ENCODE results near the gene XBP1. TPM values are rescaled to one million over a fixed set of nuclear protein-coding genes. Genes with fewer than 3 reads are reported as not detected.

The XBP1 gene
- total and polyA plus RNA-seq, 2 of the 8 experiments (the other 6 are each of a cell fraction or from before 2014, with no cell fraction given), result 99.8 to 131 TPM

- peak; percentile 84 for TF ChIP-seq KDM4A (IDR thresholded peaks at IDR 0.05; ENCODE audit: low read depth, low read length, severe bottlenecking)
- peak; percentile 95 for TF ChIP-seq PHF8 (conservative IDR thresholded peaks at IDR 0.05; ENCODE audit: low read depth, low read length)
- no peak for TF ChIP-seq CEBPB (IDR thresholded peaks at IDR 0.05; ENCODE audit: low read depth, low read length)
- no peak; the same call in 1 of the 2 replicates for TF ChIP-seq CHD1 (IDR thresholded peaks at IDR 0.05; ENCODE audit: low read depth, low read length)
- TF ChIP-seq CHD2 (IDR thresholded peaks at IDR 0.05; ENCODE audit: low read length), result no peak
- TF ChIP-seq USF2 (IDR thresholded peaks at IDR 0.05; ENCODE audit: low read length), result no peak
These were observed at the start of gene XBP1 (continued) for GRCh38 chr22:28800308-28801041.

Data from H1 (cell line).